ENCODE results near the gene DAP. TPM values are rescaled to one million over a fixed set of nuclear protein-coding genes. Genes with fewer than 3 reads are reported as not detected.

Gene DAP
- total RNA-seq, 1 experiment from 2014 or later, result 47.7 TPM

- Mint-ChIP-seq H3K27ac (no peak overlapping the region; the same call in 1 of the 2 replicates), H3K4me1 (peaks cover 11% of the 10 kb centered on the region; the same call in 1 of the 2 replicates), H3K36me3 (peaks cover 9% of the 10 kb centered on the region), H3K27me3 (ENCODE audit: low read depth) (no peaks in the 10 kb centered on the region), H3K9me3 (no peaks in the 10 kb centered on the region), H3K4me3 (no peak overlapping the region)
- ChIA-PET POLR2A (no interaction called here), CTCF (no interaction called here)
- TF ChIP-seq PRRX2 (CRISPR knock-in tag; IDR thresholded peaks at IDR 0.05), result no peak
- no peak for TF ChIP-seq ERG (CRISPR knock-in tag; IDR thresholded peaks at IDR 0.05)
- TF ChIP-seq JUN (CRISPR knock-in tag; IDR thresholded peaks at IDR 0.05), result no peak
- TF ChIP-seq ATF6 (CRISPR knock-in tag; IDR thresholded peaks at IDR 0.05), result no peak
- no peak for TF ChIP-seq GABPB1 (CRISPR knock-in tag; IDR thresholded peaks at IDR 0.05)
- no peak for TF ChIP-seq ZNF317 (CRISPR knock-in tag; IDR thresholded peaks at IDR 0.05; ENCODE audit: borderline replicate concordance, low read depth)
- no peak for TF ChIP-seq ZNF671 (CRISPR knock-in tag; IDR thresholded peaks at IDR 0.05)
- DNase-seq (ENCODE audit: low spot score) (no peak), ATAC-seq (no peak)
These were observed 31.6 kb downstream of the DAP start for GRCh38 chr5:10729320-10730042.

GRCh38 chr5:10728679-10729078 lies 32.4 kb downstream of the DAP start:
- no peak for ATAC-seq
- no peak overlapping the region for H3K4me3 Mint-ChIP-seq

GRCh38 chr5:10727861-10728260 lies 33.2 kb downstream of the DAP start:
- DNase-seq (ENCODE audit: low spot score) (no peak), ATAC-seq (no peak)
- peaks cover 9% of the 10 kb centered on the region for H3K36me3 Mint-ChIP-seq
- POLR2A ChIA-PET, result no interaction called here
- CTCF ChIA-PET, result interaction anchor here (1.8 kb wide), 1 partner anchor 33 kb away, joined by 7 read pairs; no protein-coding TSS in a partner anchor
- peaks cover 11% of the 10 kb centered on the region; the same call in 1 of the 2 replicates for H3K4me1 Mint-ChIP-seq
- no peaks in the 10 kb centered on the region for H3K27me3 Mint-ChIP-seq (ENCODE audit: low read depth)
- no peaks in the 10 kb centered on the region for H3K9me3 Mint-ChIP-seq
- no peak overlapping the region for H3K27ac Mint-ChIP-seq
- H3K4me3 Mint-ChIP-seq, result no peak overlapping the region
- TF ChIP-seq ATF2 (CRISPR knock-in tag; IDR thresholded peaks at IDR 0.05; ENCODE audit: borderline replicate concordance, low read depth), result no peak

More at GRCh38 chr5:10728679-10729078, 32.4 kb downstream of the DAP start:
- no peaks in the 10 kb centered on the region for H3K27me3 Mint-ChIP-seq (ENCODE audit: low read depth)
- ChIA-PET CTCF (no interaction called here), POLR2A (no interaction called here)
- peaks cover 9% of the 10 kb centered on the region for H3K36me3 Mint-ChIP-seq
- TF ChIP-seq TEAD1 (CRISPR knock-in tag; IDR thresholded peaks at IDR 0.05), result no peak
- TF ChIP-seq CREB1 (CRISPR knock-in tag; IDR thresholded peaks at IDR 0.05), result no peak
- TF ChIP-seq ZNF416 (CRISPR knock-in tag; IDR thresholded peaks at IDR 0.05), result no peak
- no peak for TF ChIP-seq TCF7 (CRISPR knock-in tag; IDR thresholded peaks at IDR 0.05; ENCODE audit: low read depth)
- peaks cover 11% of the 10 kb centered on the region; the same call in 1 of the 2 replicates for H3K4me1 Mint-ChIP-seq
- DNase-seq (ENCODE audit: low spot score), result no peak
- no peaks in the 10 kb centered on the region for H3K9me3 Mint-ChIP-seq
- no peak overlapping the region for H3K27ac Mint-ChIP-seq

GRCh38 chr5:10726913-10727517 lies 34.0 kb downstream of the DAP start:
- no peaks in the 10 kb centered on the region for H3K9me3 Mint-ChIP-seq
- POLR2A ChIA-PET, result no interaction called here
- H3K27me3 Mint-ChIP-seq (ENCODE audit: low read depth), result no peaks in the 10 kb centered on the region
- TF ChIP-seq SMAD3 (CRISPR knock-in tag; IDR thresholded peaks at IDR 0.05; ENCODE audit: borderline replicate concordance) (no peak), ZNF263 (CRISPR knock-in tag; IDR thresholded peaks at IDR 0.05; ENCODE audit: low read depth) (no peak), FOXP4 (CRISPR knock-in tag; IDR thresholded peaks at IDR 0.05) (no peak)
- H3K36me3 Mint-ChIP-seq, result peaks cover 5% of the 10 kb centered on the region
- CTCF ChIA-PET, result interaction anchor here (1.8 kb wide), 1 partner anchor 32 kb away, joined by 7 read pairs; no protein-coding TSS in a partner anchor
- no peak for ATAC-seq
- H3K4me3 Mint-ChIP-seq, result no peak overlapping the region
- DNase-seq (ENCODE audit: low spot score), result no peak
- no peak overlapping the region for H3K27ac Mint-ChIP-seq
- H3K4me1 Mint-ChIP-seq, result peaks cover 11% of the 10 kb centered on the region; the same call in 1 of the 2 replicates
